ENCODE measurements around the gene JMY. TPM values are rescaled to one million over a fixed set of nuclear protein-coding genes. Genes with fewer than 3 reads are reported as not detected.

JMY gene
- total and polyA plus RNA-seq, 12 donors = 1.4 to 18.1 (median 13.3) TPM

- Histone ChIP-seq H3K27ac (no peak overlapping the region), H3K4me1 (peaks cover 0 to 24% (median 8%) of the 10 kb centered on the region in 9 donors), H3K27me3 (no peaks in the 10 kb centered on the region), H3K9me3 (no peaks in the 10 kb centered on the region), H3K4me3 (no peak overlapping the region), H3K36me3 (peaks cover 0 to 7% (median 0%) of the 10 kb centered on the region in 9 donors)
- no peak for TF ChIP-seq CTCF (IDR thresholded peaks at IDR 0.05)
- intact Hi-C loops (cut with DNase I) = no loop called here
- WGBS, 2 donors = 98 to 99% methylated on average over 6 of the region's 6 CpGs
- DNase-seq = no peak
- peak in 3 of 8 donors; percentile 11 to 43 (median 34) for ATAC-seq
Measured at GRCh38 chr5:79259810-79260209, 23.9 kb downstream of the JMY start.

GRCh38 chr5:79261897-79262296, 26.0 kb downstream of the JMY start:
- no peak overlapping the region for H3K27ac ChIP-seq
- ATAC-seq = no peak
- WGBS, 2 donors = 77 to 86% methylated on average over 4 of the region's 4 CpGs

GRCh38 chr5:79263290-79263689, 27.4 kb downstream of the JMY start:
- H3K36me3 ChIP-seq = peaks cover 0 to 7% (median 0%) of the 10 kb centered on the region in 9 donors
- no peak overlapping the region for H3K4me3 ChIP-seq
- intact Hi-C loops (cut with DNase I) = no loop called here
- WGBS, 2 donors = 83 to 86% methylated on average over 7 of the region's 7 CpGs
- no peaks in the 10 kb centered on the region for H3K9me3 ChIP-seq
- H3K27me3 ChIP-seq = no peaks in the 10 kb centered on the region
- H3K4me1 ChIP-seq = peaks cover 0 to 16% (median 6%) of the 10 kb centered on the region in 9 donors
- H3K27ac ChIP-seq = no peak overlapping the region
- ATAC-seq (no peak), DNase-seq (no peak)
- TF ChIP-seq CTCF (IDR thresholded peaks at IDR 0.05) = no peak

More at GRCh38 chr5:79261897-79262296, 26.0 kb downstream of the JMY start:
- H3K4me3 ChIP-seq = no peak overlapping the region
- intact Hi-C loops (cut with DNase I) = no loop called here
- H3K27me3 ChIP-seq = no peaks in the 10 kb centered on the region
- DNase-seq = no peak
- peaks cover 0 to 17% (median 8%) of the 10 kb centered on the region in 9 donors for H3K4me1 ChIP-seq
- no peaks in the 10 kb centered on the region for H3K9me3 ChIP-seq
- TF ChIP-seq CTCF (IDR thresholded peaks at IDR 0.05) = no peak
- peaks cover 0 to 7% (median 0%) of the 10 kb centered on the region in 9 donors for H3K36me3 ChIP-seq

- H3K9me3 ChIP-seq = peaks cover 0 to 9% (median 0%) of the 10 kb centered on the region in 11 donors
- H3K36me3 ChIP-seq = peaks cover 0 to 7% (median 0%) of the 10 kb centered on the region in 9 donors
- DNase-seq (no peak), ATAC-seq (no peak)
- H3K4me1 ChIP-seq = peaks cover 0 to 8% (median 0%) of the 10 kb centered on the region in 9 donors
- intact Hi-C loops (cut with DNase I) = no loop called here
- H3K27ac ChIP-seq = no peak overlapping the region
- no peak for TF ChIP-seq CTCF (IDR thresholded peaks at IDR 0.05)
- H3K4me3 ChIP-seq = no peak overlapping the region
- no peaks in the 10 kb centered on the region for H3K27me3 ChIP-seq
Measured at GRCh38 chr5:79267180-79267579, 31.2 kb downstream of the JMY start.
